GM20431 (cell line): ENCODE measurements around the gene ADGRG3.

Experiments
- in situ Hi-C: fragments of 300-500 bp; cut with MseI, MboI; formaldehyde crosslinking; loops from one replicate; pipeline ENCODE4 v1.15.0; 2020; ENCODE audit warnings: low sequenced_read_pairs; ENCODE audit not compliant: unreplicated experiment

Gene ADGRG3

DNA sequence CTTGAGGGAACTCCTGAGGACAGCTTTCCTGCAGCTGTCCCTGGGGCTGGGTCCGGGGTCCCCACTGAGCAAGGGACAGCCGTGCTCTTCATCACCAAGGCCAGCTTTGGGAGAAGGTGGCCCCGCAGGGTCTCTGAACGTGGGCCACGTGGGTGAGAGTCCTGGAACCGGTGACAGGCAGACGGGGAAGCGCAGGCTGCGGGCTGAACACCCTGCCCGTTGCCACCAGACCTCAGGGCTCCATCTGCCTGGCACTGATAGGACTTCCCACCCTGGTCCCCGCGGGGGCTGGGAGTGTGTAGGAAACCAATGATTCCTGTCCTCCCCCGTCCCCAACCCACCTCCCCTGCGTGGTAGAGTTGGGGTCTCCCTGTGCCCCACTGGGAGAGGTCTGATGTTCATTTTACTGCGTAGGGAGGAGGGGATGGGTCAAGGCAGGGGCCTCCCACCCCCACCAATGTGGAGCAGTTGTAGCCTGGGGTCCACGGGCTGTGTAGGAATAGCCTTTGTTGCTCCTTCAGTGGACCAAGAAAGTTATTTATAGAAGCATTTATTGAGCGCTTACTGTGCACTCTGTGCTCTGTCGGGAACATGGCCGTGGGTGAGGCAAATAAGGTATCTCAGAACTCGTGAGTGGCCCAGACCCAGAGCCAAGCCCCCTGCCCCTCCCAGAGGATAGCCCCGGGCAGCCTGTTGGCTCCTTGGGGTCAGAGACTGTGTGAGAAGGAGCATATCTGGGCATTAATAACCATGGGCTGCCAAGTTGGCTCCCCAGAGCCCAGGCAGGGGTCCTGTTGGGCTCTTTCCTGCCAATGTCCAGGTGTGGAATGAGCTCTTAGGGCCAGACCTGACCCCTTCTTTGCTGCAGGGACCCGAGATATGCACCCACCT, 38.3 kb upstream of the ADGRG3 start:
- in situ Hi-C loops = no loop called here

DNA sequence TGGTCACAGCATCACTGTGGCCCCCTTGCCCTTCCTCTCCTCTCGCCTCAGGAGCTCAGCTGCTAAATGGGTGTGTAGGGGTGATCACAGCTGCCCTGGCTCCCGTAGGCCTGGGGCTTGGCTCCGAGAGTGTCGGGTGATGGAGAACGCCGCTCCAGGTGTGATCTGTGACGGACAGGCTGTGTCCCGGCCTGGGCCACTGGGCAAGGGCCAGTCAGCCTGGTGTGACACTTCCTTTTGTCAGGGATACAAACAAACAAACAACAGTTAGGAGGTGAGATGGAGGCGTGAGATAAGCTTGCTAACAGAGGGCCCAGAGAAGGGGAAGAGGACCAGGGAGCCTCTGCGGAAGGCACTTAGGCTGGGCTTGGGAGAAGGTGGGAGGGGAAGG, 37.7 kb upstream of the ADGRG3 start:
- in situ Hi-C loops = no loop called here

- in situ Hi-C loops = no loop called here
Measured at GRCh38 chr16:57630931-57631845, 36.9 kb upstream of the ADGRG3 start.

- in situ Hi-C loops = no loop called here
Measured at GRCh38 chr16:57632568-57632967, 35.5 kb upstream of the ADGRG3 start.

DNA sequence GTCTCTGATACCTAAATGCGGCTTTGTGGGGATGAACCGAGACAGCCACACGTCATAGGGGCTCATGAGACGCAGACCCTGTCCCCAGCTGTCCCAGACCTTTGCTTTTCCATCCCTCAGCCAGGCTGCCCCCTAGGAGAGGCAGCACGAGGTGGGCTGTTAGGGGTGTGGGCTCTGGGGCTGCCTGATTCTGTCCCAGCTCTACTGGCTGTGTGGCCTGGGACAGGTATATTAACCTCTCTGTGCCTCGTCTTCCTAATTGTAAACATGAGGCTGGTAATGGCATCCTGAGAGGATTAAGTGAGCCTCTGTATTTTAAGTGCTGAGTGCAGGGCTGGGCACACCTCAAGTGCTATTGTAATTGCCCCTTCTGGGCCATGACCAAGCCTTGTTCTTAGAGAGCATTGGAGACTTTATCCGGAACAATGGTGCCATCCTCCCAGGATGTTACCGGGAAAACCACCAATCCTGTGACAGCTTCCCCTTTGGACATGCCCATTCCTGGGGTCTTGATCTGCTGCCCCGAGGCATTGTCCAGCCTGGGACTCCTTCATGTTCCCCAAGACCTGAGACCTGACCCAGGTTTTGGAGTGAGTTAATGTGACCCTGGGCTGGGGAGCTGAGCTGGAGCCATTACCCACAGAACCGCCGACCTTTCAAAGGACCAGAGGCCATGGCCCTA, 34.6 kb upstream of the ADGRG3 start:
- in situ Hi-C loops = no loop called here

GRCh38 chr16:57634171-57634570, 33.9 kb upstream of the ADGRG3 start:
- in situ Hi-C loops = no loop called here

DNA sequence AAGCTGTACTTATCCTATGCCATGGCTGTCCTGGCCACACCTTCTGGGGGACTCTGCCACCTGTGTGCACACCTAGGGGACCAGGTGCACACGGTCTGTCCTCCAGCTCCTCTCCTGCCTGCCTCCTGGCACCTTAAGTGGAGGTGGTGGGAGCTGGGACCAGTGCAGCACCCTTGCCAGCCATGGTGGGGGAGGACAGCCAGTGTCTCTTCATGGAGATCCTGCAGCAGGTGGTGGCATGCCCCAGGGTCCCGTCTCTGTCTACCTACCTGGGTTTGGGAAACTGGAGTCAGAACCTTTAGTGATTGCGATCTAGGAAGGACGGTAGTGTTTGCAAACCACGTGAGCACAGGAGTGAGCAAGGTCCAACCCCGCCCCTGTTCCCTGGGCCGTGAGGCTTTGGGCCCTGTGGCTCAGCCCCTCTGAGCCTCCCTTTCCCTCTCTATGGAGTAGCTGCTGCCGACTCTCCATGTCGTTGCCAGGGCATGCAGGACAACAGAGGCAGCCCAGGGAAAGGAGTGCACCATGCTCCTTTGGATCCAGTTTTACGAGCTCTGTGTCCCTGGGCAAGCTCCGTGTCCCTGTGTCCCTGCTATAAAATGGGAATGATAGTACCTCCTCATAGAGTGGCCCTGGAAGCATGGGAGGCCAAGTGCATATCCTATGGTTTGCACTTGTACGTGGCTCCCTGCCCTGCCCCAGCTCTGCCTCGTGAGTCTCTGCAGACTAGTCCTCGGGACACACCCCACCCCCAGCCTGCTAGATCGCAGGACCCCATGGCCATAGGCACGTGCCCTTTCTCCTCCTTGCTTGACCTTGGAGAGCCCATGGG, 32.6 kb upstream of the ADGRG3 start:
- in situ Hi-C loops = no loop called here

GRCh38 chr16:57636184-57636583, 31.9 kb upstream of the ADGRG3 start:
- in situ Hi-C loops = no loop called here

GRCh38 chr16:57637020-57637419, 31.1 kb upstream of the ADGRG3 start:
- in situ Hi-C loops = no loop called here

GRCh38 chr16:57637424-57637823, 30.7 kb upstream of the ADGRG3 start:
- in situ Hi-C loops = no loop called here

DNA sequence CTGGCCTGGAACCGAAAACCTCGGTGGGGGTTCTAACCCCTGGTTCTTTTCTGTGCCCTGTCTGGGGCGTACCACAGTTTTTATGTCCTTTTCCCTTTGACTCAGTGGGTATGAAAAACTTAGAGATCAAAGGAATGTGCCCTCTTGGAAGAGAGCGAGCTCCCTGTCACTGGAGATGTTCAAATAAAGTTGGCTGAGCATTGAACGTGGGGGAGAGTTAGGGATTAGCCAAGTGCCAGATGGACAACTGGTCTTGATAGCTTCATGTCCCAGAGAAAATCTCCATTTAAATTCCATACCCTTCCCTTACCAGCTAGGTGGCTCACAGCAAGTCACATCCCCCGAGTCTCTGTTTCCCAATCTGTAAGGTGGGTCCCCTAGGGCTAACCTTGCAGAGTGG, 30.1 kb upstream of the ADGRG3 start:
- in situ Hi-C loops = no loop called here

GRCh38 chr16:57638381-57638780, 29.7 kb upstream of the ADGRG3 start:
- in situ Hi-C loops = no loop called here

DNA sequence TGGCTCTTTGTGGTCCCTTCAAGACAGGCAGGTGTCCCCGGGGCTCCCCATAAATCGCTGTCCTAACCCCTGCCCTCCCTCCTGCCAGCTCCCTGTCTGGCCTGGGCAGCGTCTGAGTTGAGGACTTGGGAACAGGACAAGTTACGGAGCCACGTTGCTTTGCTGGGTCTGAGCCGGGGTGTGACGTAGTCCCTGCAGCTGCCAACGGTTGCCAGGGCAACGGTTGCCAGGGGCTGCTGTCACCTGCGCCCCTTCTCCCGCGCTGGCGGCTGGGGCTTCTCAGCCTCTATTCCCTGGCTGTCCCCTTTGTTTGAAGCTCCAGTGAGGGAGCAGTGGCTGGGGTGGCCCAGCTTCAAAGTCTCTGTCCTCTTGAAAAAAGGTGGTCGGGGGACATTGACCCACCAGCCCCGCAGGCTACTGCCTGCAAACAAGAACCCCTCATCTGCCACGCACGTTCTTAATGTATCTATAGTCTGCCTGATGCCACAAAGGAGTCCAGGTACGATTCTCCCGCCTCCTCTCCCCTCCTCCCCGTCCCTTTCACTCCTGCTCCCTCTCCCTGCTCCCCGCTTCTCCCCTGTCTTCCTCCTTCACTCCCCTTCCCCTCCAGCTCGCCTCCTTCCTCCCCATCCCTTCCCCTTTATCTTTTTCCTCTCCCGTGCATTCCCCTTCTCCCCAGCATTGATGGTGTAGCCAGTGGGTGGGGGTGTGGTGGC, 28.8 kb upstream of the ADGRG3 start:
- in situ Hi-C loops = no loop called here

- in situ Hi-C loops = loop anchor here (10.0 kb wide), 1 partner anchor 45 kb away; no protein-coding TSS in a partner anchor
Measured at GRCh38 chr16:57640185-57640584, 27.9 kb upstream of the ADGRG3 start.

- in situ Hi-C loops = loop anchor here (10.0 kb wide), 1 partner anchor 46 kb away; no protein-coding TSS in a partner anchor
Measured at GRCh38 chr16:57640612-57641011, 27.5 kb upstream of the ADGRG3 start.

- in situ Hi-C loops = loop anchor here (10.0 kb wide), 1 partner anchor 48 kb away; no protein-coding TSS in a partner anchor
Measured at GRCh38 chr16:57642160-57643135, 25.7 kb upstream of the ADGRG3 start.

- in situ Hi-C loops = loop anchor here (10.0 kb wide), 1 partner anchor 49 kb away; no protein-coding TSS in a partner anchor
Measured at GRCh38 chr16:57643147-57643874, 24.8 kb upstream of the ADGRG3 start.
